Spleen (tissue), 11 donors: ENCODE measurements around the gene CHD6. TPM values are rescaled to one million over a fixed set of nuclear protein-coding genes. Genes with fewer than 3 reads are reported as not detected.

Experiments used
- DNase-seq: peaks from one replicate; pipeline ENCODE4 v3.0.0-alpha.2; 2020
- H3K27ac ChIP-seq, 8 donors: fragments of 200-600 bp; sonication (generic) in 7 of 8; 1 replicate in 4 of 8; 2 replicates in 4 of 8; pipeline versions ENCODE4 v1.5.0 to v1.8.0; 2016 to 2021; ENCODE audit warnings: inconsistent platforms in 4 of 8, mild to moderate bottlenecking in 4 of 8, moderate library complexity in 1 of 8
- H3K27me3 ChIP-seq, 7 donors: fragments of 200-600 bp; sonication (generic) in 6 of 7; replicated peaks in 1 of 7; 1 replicate in 4 of 7; 2 replicates in 3 of 7; pipeline versions ENCODE4 v1.5.0 to v1.8.0; 2016 to 2021; ENCODE audit warnings: inconsistent platforms in 3 of 7, mild to moderate bottlenecking in 1 of 7
- H3K36me3 ChIP-seq, 6 donors: fragments of 200-600 bp; sonication (generic) in 5 of 6; 1 replicate in 4 of 6; 2 replicates in 2 of 6; pipeline versions ENCODE4 v1.5.0 to v1.8.0; 2016 to 2021; ENCODE audit warnings: inconsistent platforms in 2 of 6
- H3K4me1 ChIP-seq, 6 donors: fragments of 200-600 bp; sonication (generic) in 5 of 6; 1 replicate in 3 of 6; 2 replicates in 3 of 6; pipeline versions ENCODE4 v1.5.0 to v1.8.0; 2016 to 2021; ENCODE audit warnings: inconsistent platforms in 3 of 6
- H3K4me3 ChIP-seq, 8 donors: fragments of 200-600 bp; sonication (generic) in 7 of 8; 1 replicate in 4 of 8; 2 replicates in 4 of 8; pipeline versions ENCODE4 v1.5.0 to v1.8.0; 2016 to 2021; ENCODE audit warnings: inconsistent platforms in 4 of 8, mild to moderate bottlenecking in 4 of 8, moderate library complexity in 2 of 8
- H3K9me3 ChIP-seq, 8 donors: fragments of 200-600 bp; sonication (generic) in 7 of 8; 1 replicate in 4 of 8; 2 replicates in 4 of 8; pipeline versions ENCODE4 v1.5.0 to v1.8.0; 2016 to 2021; ENCODE audit warnings: inconsistent platforms in 4 of 8
- POLR2A ChIP-seq, 3 donors: fragments of 450-650 bp; IDR thresholded peaks; one replicate each; pipeline ENCODE4 v1.5.1; 2017; ENCODE audit warnings: antibody characterized with exemption in 3 of 3, mild to moderate bottlenecking in 1 of 3
- POLR2AphosphoS5 ChIP-seq, 3 donors: sonication (generic); formaldehyde crosslinking; IDR thresholded peaks; one replicate each; pipeline ENCODE4 v1.5.1; 2017; ENCODE audit warnings: antibody characterized with exemption in 3 of 3
- WGBS, 5 donors: extraction: QIAGEN DNeasy Blood & Tissue Kit in 3 of 5; methylation state at CpG; one replicate each; pipeline versions ENCODE4 v1.1.5 to v1.1.7; 2013 to 2018; 5-methylcytosine and 5-hydroxymethylcytosine counted together
- intact Hi-C: fragments of 100-400 bp; cut with DNase I; formaldehyde crosslinking; loops from one replicate; pipeline ENCODE4 v1.15.0; 2023; ENCODE audit warnings: low total_unique reads
- polyA plus RNA-seq, 3 donors: library from polyadenylated mRNA; stranded (reverse); fragments of 200-250 nt; gene quantifications; one replicate each; pipeline ENCODE4 v1.2.1, GENCODE V29; 2013
- total RNA-seq, 7 donors: library from RNA; depleted of rRNA in 3 of 7; stranded (reverse); fragments of >200 nt in 3 of 7; fragmentation: NEBNext Ultra II Directional in 4 of 7; extraction: Animal tissue kit (Norgen Biotek cat#: 25700) in 4 of 7; gene quantifications; one replicate each; pipeline versions ENCODE4 v1.1.0 to v1.2.1, GENCODE V29; 2016 to 2021
- TF ChIP-seq, protein P1 (sequence below), 11 experiments: fragments of 200-600 bp in 7 of 11; fragments of 450-650 bp in 4 of 11; sonication (generic) in 4 of 11; IDR thresholded peaks in 8 of 11; conservative IDR thresholded peaks in 3 of 11; 1 replicate in 7 of 11; 2 replicates in 4 of 11; pipeline versions ENCODE4 v1.4.0 to v1.8.0; 2016 to 2021; ENCODE audit warnings: antibody characterized with exemption in 11 of 11, inconsistent platforms in 4 of 11, mild to moderate bottlenecking in 1 of 11
- donor health status: healthy with polysubstance abuse.
- donor health status: DM: no; HTN: no; CAD: no; lungs with moderate emphysema.
- donor health status: DM: no; HTN: no; CAD: no.
- donor health status: Bipolar disorder and iron deficiency.
- donor health status: healthy.
- donor health status: DM: no; HTN: no; CAD: no.
- donor health status: DM: yes; HTN: yes; CAD: no.

Gene CHD6
- total and polyA plus RNA-seq, 10 donors: 4.2 to 68.3 (median 47.8) TPM

DNA sequence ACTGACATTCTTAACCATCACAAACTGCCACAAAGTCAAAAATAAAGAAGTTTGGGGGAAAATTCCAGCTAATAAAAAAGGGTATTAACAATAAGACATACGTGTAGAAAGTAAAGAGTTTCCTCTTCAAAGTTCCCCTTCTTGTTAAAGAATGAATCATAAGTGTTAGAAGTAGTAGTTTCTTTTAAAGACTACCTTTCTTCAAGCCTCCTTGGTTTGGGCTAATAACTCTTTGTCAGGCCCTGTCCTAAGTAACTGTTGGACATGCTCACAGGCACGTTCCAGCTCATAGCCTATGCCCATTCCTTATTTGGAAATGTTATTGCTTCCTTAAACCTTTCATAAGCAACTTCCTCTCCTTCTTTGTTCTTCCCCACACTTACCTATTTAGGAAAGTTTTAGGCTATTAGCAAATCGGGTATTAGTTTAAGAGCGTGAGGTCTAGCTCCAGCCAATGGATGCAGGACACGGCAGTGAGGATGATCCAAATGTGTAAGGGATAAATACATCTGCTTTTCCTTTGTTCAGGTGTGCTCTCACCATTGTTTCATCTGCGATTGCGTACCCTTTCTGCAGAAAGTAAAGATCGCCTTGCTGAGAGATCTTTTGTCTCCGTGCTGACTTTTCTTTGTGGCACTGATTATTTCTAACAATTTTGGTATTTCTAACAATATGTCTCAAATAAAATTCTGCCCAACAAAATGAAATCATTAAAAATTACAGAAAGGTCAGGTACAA is 64.9 kb downstream of the CHD6 start:
- DNase-seq: no peak
- H3K27me3 ChIP-seq: no peaks in the 10 kb centered on the region
- H3K27ac ChIP-seq: no peak overlapping the region
- 79 to 83% (median 82%) methylated on average over 9 of the region's 9 CpGs for WGBS, 5 donors
- H3K4me1 ChIP-seq: peaks cover 0 to 25% (median 0%) of the 10 kb centered on the region in 6 donors
- H3K9me3 ChIP-seq: peaks cover 0 to 25% (median 11%) of the 10 kb centered on the region in 8 donors
- no peak for TF ChIP-seq POLR2AphosphoS5 (IDR thresholded peaks at IDR 0.05)
- no peak for TF ChIP-seq POLR2A (IDR thresholded peaks at IDR 0.05)
- TF ChIP-seq, protein P1, sequence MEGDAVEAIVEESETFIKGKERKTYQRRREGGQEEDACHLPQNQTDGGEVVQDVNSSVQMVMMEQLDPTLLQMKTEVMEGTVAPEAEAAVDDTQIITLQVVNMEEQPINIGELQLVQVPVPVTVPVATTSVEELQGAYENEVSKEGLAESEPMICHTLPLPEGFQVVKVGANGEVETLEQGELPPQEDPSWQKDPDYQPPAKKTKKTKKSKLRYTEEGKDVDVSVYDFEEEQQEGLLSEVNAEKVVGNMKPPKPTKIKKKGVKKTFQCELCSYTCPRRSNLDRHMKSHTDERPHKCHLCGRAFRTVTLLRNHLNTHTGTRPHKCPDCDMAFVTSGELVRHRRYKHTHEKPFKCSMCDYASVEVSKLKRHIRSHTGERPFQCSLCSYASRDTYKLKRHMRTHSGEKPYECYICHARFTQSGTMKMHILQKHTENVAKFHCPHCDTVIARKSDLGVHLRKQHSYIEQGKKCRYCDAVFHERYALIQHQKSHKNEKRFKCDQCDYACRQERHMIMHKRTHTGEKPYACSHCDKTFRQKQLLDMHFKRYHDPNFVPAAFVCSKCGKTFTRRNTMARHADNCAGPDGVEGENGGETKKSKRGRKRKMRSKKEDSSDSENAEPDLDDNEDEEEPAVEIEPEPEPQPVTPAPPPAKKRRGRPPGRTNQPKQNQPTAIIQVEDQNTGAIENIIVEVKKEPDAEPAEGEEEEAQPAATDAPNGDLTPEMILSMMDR (IDR thresholded peaks at IDR 0.05 in 8 of 11, conservative IDR thresholded peaks at IDR 0.05 in 3 of 11): no peak
- H3K36me3 ChIP-seq: peaks cover 0 to 25% (median 0%) of the 10 kb centered on the region in 6 donors
- H3K4me3 ChIP-seq: no peak overlapping the region
- intact Hi-C loops: no loop called here

DNA sequence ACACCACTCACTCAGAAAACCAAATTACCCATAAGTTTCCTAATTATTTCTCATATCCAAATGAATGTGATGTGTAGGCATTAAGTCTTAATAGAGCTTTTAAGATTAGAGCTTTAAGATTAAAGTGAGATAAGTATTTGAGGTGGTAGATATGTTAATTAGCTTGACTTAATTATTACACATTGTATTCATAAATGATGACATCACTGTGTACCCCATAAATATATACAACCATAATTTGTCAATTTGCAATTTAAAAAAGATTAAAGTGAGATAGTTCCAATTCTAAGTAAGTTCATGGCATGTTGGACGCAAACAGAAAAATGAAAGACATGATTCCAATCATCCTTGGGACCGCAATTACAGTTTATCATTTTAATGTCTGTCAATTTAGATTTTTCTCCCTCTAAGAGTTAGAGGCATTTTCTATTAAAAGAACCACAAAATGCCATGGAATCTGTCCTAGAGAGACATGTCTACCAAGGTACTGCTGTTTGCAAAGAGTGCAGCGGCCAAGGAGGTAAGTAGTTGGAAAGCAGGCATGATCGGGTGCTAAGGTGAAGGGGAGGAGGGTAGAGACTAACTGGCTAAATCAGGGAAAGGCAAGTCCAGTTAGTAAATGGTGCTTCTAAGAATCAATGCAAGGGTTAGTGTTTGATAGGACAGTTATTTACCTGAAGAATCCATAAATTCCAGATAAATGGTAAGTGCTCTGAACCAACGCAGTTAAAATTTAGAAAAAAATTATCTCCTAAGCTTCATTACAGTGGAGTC is 65.7 kb downstream of the CHD6 start:
- intact Hi-C loops: no loop called here
- WGBS, 5 donors: 95 to 100% (median 97%) methylated on average over 5 of the region's 5 CpGs
- Histone ChIP-seq H3K4me1 (peaks cover 0 to 23% (median 0%) of the 10 kb centered on the region in 6 donors), H3K36me3 (peaks cover 0 to 21% (median 0%) of the 10 kb centered on the region in 6 donors), H3K27ac (no peak overlapping the region), H3K9me3 (peaks cover 0 to 25% (median 11%) of the 10 kb centered on the region in 8 donors), H3K4me3 (no peak overlapping the region), H3K27me3 (no peaks in the 10 kb centered on the region)
- no peak for DNase-seq
- no peak for TF ChIP-seq POLR2AphosphoS5 (IDR thresholded peaks at IDR 0.05)
- TF ChIP-seq, protein P1 (IDR thresholded peaks at IDR 0.05 in 8 of 11, conservative IDR thresholded peaks at IDR 0.05 in 3 of 11): no peak
- TF ChIP-seq POLR2A (IDR thresholded peaks at IDR 0.05): no peak

DNA sequence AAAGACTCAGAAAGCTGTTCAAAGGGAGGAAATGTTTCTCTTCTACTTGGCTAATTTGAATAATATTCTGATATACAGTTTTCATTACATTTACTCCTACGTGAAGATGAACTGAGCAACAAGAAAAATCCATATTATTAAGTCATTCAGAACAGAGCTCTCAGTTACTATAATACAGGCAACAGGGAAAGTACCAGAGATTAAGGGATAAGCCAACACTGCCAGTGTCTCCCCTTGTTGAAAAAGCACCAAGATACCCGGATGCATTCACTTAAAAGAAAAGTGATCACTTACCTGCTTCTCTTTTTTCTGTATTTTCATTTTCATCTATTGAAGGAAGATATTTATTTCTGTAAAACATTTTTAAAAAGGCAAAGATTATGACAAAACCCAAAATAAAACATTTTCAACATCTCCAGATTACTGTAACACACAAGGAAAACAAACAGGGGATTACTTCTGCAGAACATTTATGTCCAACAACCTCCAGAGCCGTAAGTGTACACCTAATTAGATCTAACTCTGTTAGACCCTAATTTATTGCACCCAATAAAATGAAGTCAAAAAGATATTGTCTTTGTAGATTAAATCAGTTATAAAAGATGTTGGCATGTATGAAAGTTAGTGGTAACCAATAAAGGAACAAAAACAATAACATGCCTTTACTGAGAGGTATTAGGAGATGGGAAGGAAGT is 67.0 kb downstream of the CHD6 start:
- Histone ChIP-seq H3K27ac (no peak overlapping the region), H3K9me3 (peaks cover 0 to 21% (median 9%) of the 10 kb centered on the region in 8 donors), H3K36me3 (peaks cover 0 to 23% (median 0%) of the 10 kb centered on the region in 6 donors), H3K4me3 (no peak overlapping the region), H3K4me1 (peaks cover 0 to 23% (median 0%) of the 10 kb centered on the region in 6 donors), H3K27me3 (no peaks in the 10 kb centered on the region)
- 61 to 83% (median 77%) methylated on average over 3 of the region's 3 CpGs for WGBS, 5 donors
- no peak for DNase-seq
- intact Hi-C loops: no loop called here
- TF ChIP-seq, protein P1 (IDR thresholded peaks at IDR 0.05 in 8 of 11, conservative IDR thresholded peaks at IDR 0.05 in 3 of 11): no peak
- no peak for TF ChIP-seq POLR2A (IDR thresholded peaks at IDR 0.05)
